Adipocyte (in vitro differentiated cells): Measurements from ENCODE around the gene NUP62CL.
"Not testable (repeated sequence)": the region's sequence is repeated elsewhere in the genome, so short reads cannot be mapped to it uniquely, and the experiment has no call there.

Source experiments
- DNase-seq: peaks from one replicate; pipeline ENCODE4 v3.0.0-alpha.2; 2015; ENCODE audit warnings: low read depth
- H3K27me3 ChIP-seq: replicated peaks from 2 replicates; pipeline ENCODE4 v1.7.0; 2013; ENCODE audit warnings: mild to moderate bottlenecking, low read length, moderate library complexity; ENCODE audit not compliant: control insufficient read depth, insufficient read depth
- H3K36me3 ChIP-seq: 2 replicates; pipeline ENCODE4 v1.7.0; 2013; ENCODE audit warnings: low read length, mild to moderate bottlenecking, moderate library complexity; ENCODE audit not compliant: control insufficient read depth, insufficient read depth, severe bottlenecking
- H3K4me1 ChIP-seq: 2 replicates; pipeline ENCODE4 v1.7.0; 2013; ENCODE audit warnings: mild to moderate bottlenecking, low read length, moderate library complexity; ENCODE audit not compliant: control insufficient read depth, insufficient read depth
- H3K4me3 ChIP-seq: 2 replicates; pipeline ENCODE4 v1.7.0; 2013; ENCODE audit warnings: mild to moderate bottlenecking, low read length, moderate library complexity
- H3K9ac ChIP-seq: 2 replicates; pipeline ENCODE4 v1.7.0; 2013; ENCODE audit warnings: mild to moderate bottlenecking, low read length, moderate library complexity
- H3K9me3 ChIP-seq: 2 replicates; pipeline ENCODE4 v1.7.0; 2013; ENCODE audit warnings: mild to moderate bottlenecking, low read length, moderate library complexity; ENCODE audit not compliant: control insufficient read depth

NUP62CL gene

DNA sequence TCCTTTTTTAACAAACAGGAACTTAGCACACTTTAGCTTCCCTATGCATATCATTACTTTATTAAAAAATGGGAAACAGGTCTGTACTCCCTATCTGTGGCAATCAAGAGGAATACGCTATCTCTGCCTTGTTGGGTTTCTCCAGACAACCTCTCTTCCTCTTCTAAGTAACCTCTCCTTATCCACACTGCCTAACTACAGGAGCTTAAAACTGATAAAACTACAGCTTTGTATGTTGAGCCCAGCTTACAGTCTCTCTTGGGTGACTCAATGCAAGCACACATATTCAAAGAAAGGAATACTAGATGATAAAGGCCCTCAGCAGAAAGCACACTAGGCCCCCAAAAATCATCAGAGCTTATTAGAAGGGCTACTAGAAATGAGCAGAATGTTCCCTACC, 8.9 kb downstream of the NUP62CL start:
- no peak for DNase-seq

DNA sequence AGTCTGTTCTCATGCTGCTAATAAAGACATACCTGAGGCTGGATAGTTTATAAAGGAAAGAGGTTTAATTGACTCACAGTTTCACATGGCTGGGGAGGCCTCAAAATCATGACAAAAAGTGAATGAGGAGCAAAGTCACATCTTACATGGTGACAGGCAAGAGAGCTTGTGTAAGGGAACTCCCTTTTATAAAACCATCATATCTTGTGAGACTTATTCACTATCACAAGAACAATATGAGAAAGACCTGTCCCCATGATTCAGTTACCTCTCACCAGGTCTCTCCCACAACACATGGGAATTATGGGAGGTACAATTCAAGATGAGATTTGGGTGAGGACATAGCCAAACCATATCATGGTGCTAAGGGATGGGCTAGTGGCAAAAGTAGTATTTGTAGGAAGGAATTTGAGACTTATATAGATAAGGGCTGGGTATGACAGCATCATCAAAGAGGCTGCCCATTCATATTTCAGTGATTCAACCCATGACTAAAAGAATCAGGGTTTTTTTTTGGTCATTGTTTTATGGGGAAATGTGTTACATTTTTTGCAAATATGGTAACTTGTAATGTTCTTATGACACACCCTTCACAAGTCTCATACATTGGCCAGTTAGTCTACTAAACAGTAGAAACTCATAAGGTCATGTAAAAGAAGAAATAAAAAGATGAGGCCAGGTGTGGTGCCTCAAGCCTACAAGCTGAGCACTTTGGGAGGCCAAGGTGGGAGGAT, 34.7 kb downstream of the NUP62CL start:
- peaks cover 23% of the 10 kb centered on the region for H3K27me3 ChIP-seq
- H3K4me3 ChIP-seq: no peak overlapping the region
- no peaks in the 10 kb centered on the region for H3K9me3 ChIP-seq
- no peaks in the 10 kb centered on the region for H3K36me3 ChIP-seq
- H3K9ac ChIP-seq: no peak overlapping the region
- no peaks in the 10 kb centered on the region for H3K4me1 ChIP-seq
- no peak for DNase-seq

More for the DNA sequence above, 8.9 kb downstream of the NUP62CL start:
- Histone ChIP-seq H3K27me3 (peaks cover 15% of the 10 kb centered on the region), H3K9me3 (no peaks in the 10 kb centered on the region), H3K9ac (no peak overlapping the region), H3K4me1 (no peaks in the 10 kb centered on the region), H3K4me3 (no peak overlapping the region), H3K36me3 (no peaks in the 10 kb centered on the region)

DNA sequence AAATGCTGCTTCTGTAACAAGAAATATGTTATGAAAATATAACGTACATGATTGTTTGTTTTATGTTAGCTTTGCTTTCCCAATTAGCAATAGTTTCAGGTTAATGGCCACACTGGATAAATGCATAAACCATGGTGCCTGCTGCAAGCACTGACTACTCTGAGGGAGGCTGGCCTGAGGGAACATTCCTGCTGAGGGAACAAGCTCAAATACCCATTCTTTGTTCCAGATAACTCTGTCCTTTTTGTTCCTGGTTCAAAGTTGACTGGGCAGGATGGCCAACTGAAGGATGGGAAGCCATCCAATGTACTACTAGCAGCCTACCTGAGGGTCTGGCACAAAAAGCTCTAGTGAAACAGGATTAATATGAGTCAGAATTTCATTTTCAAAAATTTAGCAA, 37.5 kb downstream of the NUP62CL start:
- no peak overlapping the region for H3K4me3 ChIP-seq
- H3K9ac ChIP-seq: no peak overlapping the region
- H3K36me3 ChIP-seq: no peaks in the 10 kb centered on the region
- DNase-seq: no peak
- H3K9me3 ChIP-seq: no peaks in the 10 kb centered on the region
- H3K4me1 ChIP-seq: no peaks in the 10 kb centered on the region
- H3K27me3 ChIP-seq: peaks cover 11% of the 10 kb centered on the region

DNA sequence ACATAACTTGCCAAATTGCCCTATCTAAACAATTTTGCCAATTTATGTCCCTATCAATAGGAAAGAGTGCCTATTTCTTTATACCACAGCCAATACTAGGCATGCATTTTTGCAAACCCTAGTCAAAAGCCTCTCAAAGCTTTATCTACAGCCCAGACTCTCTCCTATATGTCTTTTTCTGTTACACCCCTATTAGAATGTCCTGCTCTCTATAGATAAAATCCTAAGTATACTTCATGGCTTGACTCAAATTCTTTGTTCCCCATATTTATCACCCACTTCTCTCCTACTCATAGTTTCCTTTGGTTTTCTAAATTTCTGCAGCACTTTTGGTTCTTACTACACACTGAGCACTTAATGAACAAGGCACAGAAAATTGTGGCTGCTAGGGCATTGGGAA, 38.0 kb downstream of the NUP62CL start:
- no peak overlapping the region for H3K4me3 ChIP-seq
- H3K9ac ChIP-seq: no peak overlapping the region
- H3K9me3 ChIP-seq: no peaks in the 10 kb centered on the region
- no peaks in the 10 kb centered on the region for H3K36me3 ChIP-seq
- H3K4me1 ChIP-seq: no peaks in the 10 kb centered on the region
- DNase-seq: no peak
- H3K27me3 ChIP-seq: peaks cover 11% of the 10 kb centered on the region

DNA sequence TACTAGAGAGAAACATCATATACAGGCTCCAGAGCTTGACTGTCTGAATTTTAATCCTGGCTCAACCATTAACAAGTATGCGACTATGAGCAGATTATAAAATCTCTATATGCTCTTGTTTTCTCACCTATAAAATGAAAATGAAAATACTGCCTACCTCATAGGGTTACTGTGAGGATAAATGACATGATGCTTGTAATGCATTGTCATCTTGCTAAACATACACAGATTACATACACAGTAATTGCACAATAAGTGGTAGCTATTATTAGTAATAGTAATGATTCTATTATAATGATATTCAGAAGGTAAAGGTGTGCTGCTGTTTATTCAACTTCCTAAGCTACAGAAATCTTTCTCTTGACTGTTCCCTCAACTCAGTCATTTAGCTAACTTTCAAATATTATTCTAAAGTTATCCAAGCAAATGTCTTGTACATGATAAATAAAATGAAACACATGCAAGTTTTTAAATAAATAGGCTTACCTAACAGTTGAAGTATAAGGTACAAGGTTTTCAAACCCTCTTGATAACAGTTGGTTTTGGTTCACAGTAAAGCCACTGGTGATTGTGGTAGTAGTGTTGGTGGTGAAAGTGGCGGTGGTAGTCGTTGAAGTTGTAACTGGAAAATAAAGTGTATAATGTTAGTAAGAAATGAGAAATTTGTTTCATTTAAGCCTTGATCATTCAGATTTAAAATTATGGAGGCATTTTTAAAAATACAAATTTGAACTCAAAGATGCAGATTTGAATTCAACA, 38.9 kb downstream of the NUP62CL start:
- Histone ChIP-seq H3K36me3 (no peaks in the 10 kb centered on the region), H3K27me3 (peaks cover 11% of the 10 kb centered on the region), H3K9ac (no peak overlapping the region), H3K9me3 (no peaks in the 10 kb centered on the region), H3K4me1 (no peaks in the 10 kb centered on the region), H3K4me3 (no peak overlapping the region)
- DNase-seq: no peak

DNA sequence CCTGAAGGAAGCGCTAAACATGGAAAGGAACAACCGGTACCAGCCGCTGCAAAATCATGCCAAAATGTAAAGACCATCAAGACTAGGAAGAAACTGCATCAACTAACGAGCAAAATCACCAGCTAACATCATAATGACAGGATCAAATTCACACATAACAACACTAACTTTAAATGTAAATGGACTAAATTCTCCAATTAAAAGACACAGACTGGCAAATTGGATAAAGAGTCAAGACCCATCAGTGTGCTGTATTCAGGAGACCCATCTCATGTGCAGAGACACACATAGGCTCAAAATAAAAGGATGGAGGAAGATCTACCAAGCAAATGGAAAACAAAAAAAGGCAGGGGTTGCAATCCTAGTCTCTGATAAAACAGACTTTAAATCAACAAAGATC, 48.6 kb downstream of the NUP62CL start:
- H3K4me3 ChIP-seq, DNase-seq, H3K36me3 ChIP-seq, H3K27me3 ChIP-seq, H3K4me1 ChIP-seq, H3K9me3 ChIP-seq, H3K9ac ChIP-seq: not testable (repeated sequence)

DNA sequence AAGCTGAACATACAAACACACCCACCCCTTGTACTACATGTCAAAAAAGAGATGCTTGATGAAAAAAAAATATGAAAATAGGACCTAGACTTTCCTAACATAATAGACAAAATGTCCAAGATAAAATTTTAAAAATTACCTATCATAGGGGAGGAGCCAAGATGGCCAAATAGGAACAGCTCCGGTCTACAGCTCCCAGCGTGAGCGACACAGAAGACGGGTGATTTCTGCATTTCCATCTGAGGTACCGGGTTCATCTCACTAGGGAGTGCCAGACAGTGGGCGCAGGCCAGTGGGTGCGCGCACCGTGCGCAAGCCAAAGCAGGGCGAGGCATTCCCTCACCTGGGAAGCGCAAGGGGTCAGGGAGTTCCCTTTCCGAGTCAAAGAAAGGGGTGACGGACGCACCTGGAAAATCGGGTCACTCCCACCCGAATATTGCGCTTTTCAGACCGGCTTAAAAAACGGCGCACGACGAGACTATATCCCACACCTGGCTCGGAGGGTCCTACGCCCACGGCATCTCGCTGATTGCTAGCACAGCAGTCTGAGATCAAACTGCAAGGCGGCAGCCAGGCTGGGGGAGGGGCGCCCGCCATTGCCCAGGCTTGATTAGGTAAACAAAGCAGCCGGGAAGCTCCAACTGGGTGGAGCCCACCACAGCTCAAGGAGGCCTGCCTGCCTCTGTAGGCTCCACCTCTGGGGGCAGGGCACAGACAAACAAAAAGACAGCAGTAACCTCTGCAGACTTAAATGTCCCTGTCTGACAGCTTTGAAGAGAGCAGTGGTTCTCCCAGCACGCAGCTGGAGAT, 50.4 kb downstream of the NUP62CL start:
- not testable (repeated sequence) for H3K9me3 ChIP-seq, H3K9ac ChIP-seq, H3K27me3 ChIP-seq, H3K4me3 ChIP-seq, H3K4me1 ChIP-seq, H3K36me3 ChIP-seq, DNase-seq

DNA sequence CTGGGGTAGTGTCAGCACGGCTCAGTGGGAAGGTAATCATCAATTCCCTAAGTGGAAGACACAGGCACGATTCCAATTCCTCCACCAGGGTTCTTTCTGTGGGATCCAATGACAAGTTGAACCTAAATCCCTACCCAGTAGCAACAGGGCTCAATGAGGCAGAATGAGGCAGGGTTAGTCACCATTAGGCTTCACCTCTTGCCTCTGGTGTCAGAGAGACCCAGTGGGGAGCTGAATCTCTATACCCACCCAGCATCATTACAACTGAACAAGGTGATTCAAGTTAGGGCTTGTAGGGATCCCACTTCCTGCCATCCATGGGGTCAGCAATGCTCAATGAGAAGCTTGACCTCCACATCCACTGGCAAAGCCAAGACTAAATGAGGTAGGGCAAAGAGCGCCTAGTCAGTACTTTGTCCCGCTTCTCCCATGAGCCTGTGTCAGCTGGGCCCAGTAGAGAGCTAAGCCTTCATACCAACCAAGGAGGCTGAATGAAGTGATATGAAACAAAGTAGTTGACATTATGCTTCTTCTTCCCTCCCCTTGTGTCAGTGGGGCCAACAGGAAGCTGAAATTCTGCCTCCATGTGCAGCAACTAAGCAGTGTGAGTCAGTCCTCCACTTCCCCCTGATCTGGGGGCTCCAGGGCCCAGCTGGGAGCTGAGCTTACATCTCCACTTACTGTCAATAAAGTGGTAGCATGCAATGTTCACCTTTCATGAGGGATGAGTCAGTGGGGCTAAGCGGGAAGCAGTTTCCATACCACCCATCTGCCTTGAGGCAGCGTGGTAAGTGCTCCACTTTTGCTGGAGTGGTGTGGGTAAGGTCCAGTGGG, 51.2 kb downstream of the NUP62CL start:
- DNase-seq: no peak
- Histone ChIP-seq H3K4me1 (no peaks in the 10 kb centered on the region), H3K36me3 (no peaks in the 10 kb centered on the region), H3K27me3 (no peaks in the 10 kb centered on the region), H3K4me3 (no peak overlapping the region), H3K9ac (no peak overlapping the region), H3K9me3 (peaks cover 3% of the 10 kb centered on the region)

DNA sequence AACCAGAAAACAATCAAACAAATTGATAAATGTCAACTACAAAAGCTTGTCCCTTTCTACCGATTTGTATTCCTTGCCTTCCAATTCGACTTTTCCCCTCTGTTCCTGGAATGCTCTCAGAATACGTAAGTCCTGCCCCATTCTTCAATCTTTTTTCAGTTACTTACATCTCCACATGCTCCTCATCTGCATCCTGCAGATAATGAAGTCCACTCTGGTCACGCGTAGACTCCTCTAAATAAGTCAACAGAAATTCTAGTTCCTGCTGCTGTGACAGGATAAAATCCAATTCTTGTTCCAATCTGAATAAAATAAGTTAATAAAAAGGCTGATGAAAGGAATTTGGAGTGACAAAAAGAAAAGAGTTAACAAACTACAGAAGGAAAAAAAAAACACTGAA, 53.2 kb downstream of the NUP62CL start:
- DNase-seq: no peak
- Histone ChIP-seq H3K36me3 (no peaks in the 10 kb centered on the region), H3K4me1 (no peaks in the 10 kb centered on the region), H3K9me3 (peaks cover 3% of the 10 kb centered on the region), H3K9ac (no peak overlapping the region), H3K27me3 (no peaks in the 10 kb centered on the region), H3K4me3 (no peak overlapping the region)

DNA sequence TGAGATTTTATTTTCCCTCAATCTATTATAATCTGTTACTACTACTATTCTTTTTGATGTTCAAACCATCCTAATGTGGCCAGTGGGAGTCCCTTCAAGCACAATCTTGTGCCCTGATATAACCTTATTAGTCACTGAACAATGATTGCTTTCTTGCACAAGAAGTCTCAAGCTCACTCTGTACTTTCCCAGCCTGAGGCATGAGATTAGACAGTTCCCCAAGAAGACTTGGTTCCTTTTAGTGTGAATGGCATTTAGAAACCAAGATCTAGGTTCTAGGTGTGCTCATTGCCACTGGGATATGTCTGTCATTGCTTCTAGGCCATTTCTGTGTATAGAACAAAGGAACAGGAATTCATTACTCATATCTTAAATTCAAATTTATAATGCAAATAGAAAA, 59.6 kb downstream of the NUP62CL start:
- DNase-seq: no peak
- Histone ChIP-seq H3K4me3 (no peak overlapping the region), H3K36me3 (no peaks in the 10 kb centered on the region), H3K9ac (no peak overlapping the region), H3K9me3 (peaks cover 8% of the 10 kb centered on the region), H3K4me1 (no peaks in the 10 kb centered on the region), H3K27me3 (no peaks in the 10 kb centered on the region)

DNA sequence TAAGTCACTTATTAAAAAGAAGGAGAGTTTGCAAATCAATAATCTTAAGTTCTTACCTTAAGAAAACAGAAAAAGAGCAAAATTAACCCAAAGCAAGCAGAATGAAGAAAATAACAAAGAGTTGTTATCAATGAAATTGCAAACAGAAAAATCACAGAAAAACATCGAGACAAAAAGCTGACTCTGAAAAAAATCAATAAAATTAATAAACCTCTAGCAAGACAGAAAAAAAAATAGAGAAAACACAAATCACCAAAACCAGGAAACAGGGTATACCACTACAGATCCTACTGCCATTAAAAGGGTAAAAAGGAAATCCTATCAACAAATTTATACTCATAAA, 70.3 kb downstream of the NUP62CL start:
- Histone ChIP-seq H3K27me3 (peaks cover 4% of the 10 kb centered on the region), H3K9me3 (no peaks in the 10 kb centered on the region), H3K36me3 (no peaks in the 10 kb centered on the region), H3K4me3 (no peak overlapping the region), H3K4me1 (peaks cover 3% of the 10 kb centered on the region), H3K9ac (no peak overlapping the region)
- DNase-seq: no peak
